HG03575 (cell line): Measurements from ENCODE around the gene CTSD.

Source experiments
- ATAC-seq: cut with Tn5 transposase; IDR thresholded peaks from one replicate; pipeline ENCODE4 v1.9.1; 2021; ENCODE audit not compliant: unreplicated experiment, insufficient number of reproducible peaks, low FRiP score; ENCODE audit errors: extremely low read depth

CTSD gene

GRCh38 chr11:1748636-1749394 lies 14.9 kb downstream of the CTSD start:
- ATAC-seq: no peak

GRCh38 chr11:1747753-1748635 lies 15.7 kb downstream of the CTSD start:
- no peak for ATAC-seq

- no peak for ATAC-seq
Observed at GRCh38 chr11:1746956-1747752, 16.6 kb downstream of the CTSD start.

GRCh38 chr11:1746511-1746931 lies 17.2 kb downstream of the CTSD start:
- ATAC-seq: no peak

GRCh38 chr11:1745701-1746320 lies 17.9 kb downstream of the CTSD start:
- ATAC-seq: no peak

- no peak for ATAC-seq
Observed at GRCh38 chr11:1744891-1745700, 18.6 kb downstream of the CTSD start.

GRCh38 chr11:1744137-1744886 lies 19.4 kb downstream of the CTSD start:
- no peak for ATAC-seq

- ATAC-seq: no peak
Observed at GRCh38 chr11:1743585-1744136, 20.1 kb downstream of the CTSD start.

GRCh38 chr11:1742869-1743584 lies 20.7 kb downstream of the CTSD start:
- no peak for ATAC-seq

- ATAC-seq: no peak
Observed at GRCh38 chr11:1742371-1742770, 21.4 kb downstream of the CTSD start.

- ATAC-seq: no peak
Observed at GRCh38 chr11:1741741-1742140, 22.0 kb downstream of the CTSD start.

GRCh38 chr11:1740786-1741530 lies 22.8 kb downstream of the CTSD start:
- ATAC-seq: no peak

- no peak for ATAC-seq
Observed at GRCh38 chr11:1739576-1739975, 24.2 kb downstream of the CTSD start.

- no peak for ATAC-seq
Observed at GRCh38 chr11:1738380-1738779, 25.3 kb downstream of the CTSD start.

GRCh38 chr11:1737080-1737757 lies 26.5 kb downstream of the CTSD start:
- ATAC-seq: no peak
